ENCODE data around the gene IL20.

DNA sequence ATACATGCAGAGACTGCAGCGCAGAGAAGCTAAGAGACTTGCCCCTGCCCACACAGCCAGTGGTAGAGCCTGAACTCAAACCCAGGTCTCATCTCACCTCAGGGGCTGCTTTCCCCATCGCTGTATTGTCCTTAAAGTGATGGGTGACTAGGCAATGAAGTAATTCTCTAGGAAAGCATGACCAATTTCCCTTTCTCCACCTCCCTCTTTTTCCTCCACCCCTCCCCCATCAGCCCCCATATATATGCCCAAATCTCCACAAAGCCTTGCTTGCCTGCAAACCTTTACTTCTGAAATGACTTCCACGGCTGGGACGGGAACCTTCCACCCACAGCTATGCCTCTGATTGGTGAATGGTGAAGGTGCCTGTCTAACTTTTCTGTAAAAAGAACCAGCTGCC, 31.8 kb downstream of the IL20 start, which contains the start of gene IL24:
- no peak for TF ChIP-seq EP300 (IDR thresholded peaks at IDR 0.05; ENCODE audit: borderline replicate concordance in 1 of 2, control insufficient read depth in 1 of 2, low read depth in 2 of 2, low read length in 2 of 2)
- TF ChIP-seq TCF7 (IDR thresholded peaks at IDR 0.05; ENCODE audit: borderline replicate concordance): no peak
- no peak for TF ChIP-seq SP1 (IDR thresholded peaks at IDR 0.05; ENCODE audit: low read depth, low read length)

All from GM12878 (cell line).